Psoas muscle (tissue), 8 donors: Measurements from ENCODE around the gene DUSP7. TPM values are rescaled to one million over a fixed set of nuclear protein-coding genes. Genes with fewer than 3 reads are reported as not detected.

Experiments
- ATAC-seq, 4 donors: fragments of 200-7000 bp; cut with Tn5 transposase; one replicate each; pipeline ENCODE4 v1.9.1; 2020; ENCODE audit warnings: moderate library complexity in 3 of 4, mild to moderate bottlenecking in 2 of 4
- DNase-seq, 2 donors: peaks; one replicate each; pipeline ENCODE4 v3.0.0-alpha.2; 2020
- H3K27ac ChIP-seq: fragments of 200-600 bp; one replicate; pipeline ENCODE4 v1.8.0; 2022
- H3K27me3 ChIP-seq, 3 donors: fragments of 200-600 bp in 1 of 3; one replicate each; pipeline versions ENCODE4 v1.6.1 to v1.8.0; 2013 to 2022; ENCODE audit warnings: low read length in 2 of 3, mild to moderate bottlenecking in 2 of 3, moderate library complexity in 1 of 3; ENCODE audit not compliant: insufficient read depth in 3 of 3
- H3K36me3 ChIP-seq, 2 donors: fragments of 200-600 bp in 1 of 2; one replicate each; pipeline versions ENCODE4 v1.6.1 to v1.8.0; 2013 to 2022; ENCODE audit warnings: low read depth in 1 of 2, mild to moderate bottlenecking in 1 of 2, moderate library complexity in 1 of 2; ENCODE audit not compliant: insufficient read depth in 1 of 2
- H3K4me1 ChIP-seq: fragments of 200-600 bp; one replicate; pipeline ENCODE4 v1.8.0; 2022
- H3K4me3 ChIP-seq: fragments of 200-600 bp; one replicate; pipeline ENCODE4 v1.8.0; 2022; ENCODE audit warnings: mild to moderate bottlenecking
- H3K9me3 ChIP-seq: fragments of 200-600 bp; one replicate; pipeline ENCODE4 v1.8.0; 2022
- CTCF ChIP-seq: fragments of 200-600 bp; IDR thresholded peaks from one replicate; pipeline ENCODE4 v1.8.0; 2022; ENCODE audit warnings: antibody characterized with exemption
- whole genome bisulfite sequencing, 3 donors: extraction: QIAGEN DNeasy Blood & Tissue Kit; methylation state at CpG; one replicate each; pipeline versions ENCODE4 v1.1.6 to v1.1.7; 2013; 5-methylcytosine and 5-hydroxymethylcytosine counted together
- intact Hi-C, 2 donors: fragments of 100-400 bp; cut with DNase I; formaldehyde crosslinking; loops; one replicate each; pipeline versions ENCODE4 v1.11.0 to v1.14.2; 2022
- polyA plus RNA-seq, 3 donors: library from polyadenylated mRNA; stranded (reverse); fragments of 200-250 nt; gene quantifications; one replicate each; pipeline ENCODE4 v1.2.3, GENCODE V29; 2013
- total RNA-seq, 4 donors: library from RNA; stranded (reverse); fragmentation: NEBNext Ultra II Directional in 2 of 4; extraction: Animal tissue kit (Norgen Biotek cat#: 25700) in 2 of 4; gene quantifications; one replicate each; pipeline versions ENCODE4 v1.2.1 to v1.2.4, GENCODE V29; 2021 to 2023
- donor health status: healthy with polysubstance abuse.
- donor health status: DM: no; HTN: no; CAD: no; lungs with moderate emphysema.
- donor health status: Bipolar disorder and iron deficiency.
- donor health status: healthy.
- donor health status: DM: yes; HTN: yes; CAD: no.
- donor health status: DM: no; HTN: no; CAD: no.
- donor health status: DM: no; HTN: no; CAD: no.
- donor health status: DM: yes; HTN: yes; CAD: no.

Gene DUSP7
- total and polyA plus RNA-seq, 7 donors, result 7.4 to 31.9 (median 15.7) TPM

GRCh38 chr3:52073490-52073889 is 17.1 kb upstream of the DUSP7 start:
- WGBS, 3 donors, result 81 to 92% (median 83%) methylated on average over 7 of the region's 7 CpGs
- Histone ChIP-seq H3K4me3 (no peak overlapping the region), H3K36me3 (no peaks in the 10 kb centered on the region), H3K4me1 (peaks cover 22% of the 10 kb centered on the region), H3K27me3 (no peaks in the 10 kb centered on the region), H3K27ac (no peak overlapping the region), H3K9me3 (no peaks in the 10 kb centered on the region)
- DNase-seq, result no peak
- intact Hi-C loops, result loop anchor here in 1 of 2 donors (5.0 kb wide), 2 partner anchors 49 to 64 kb away; no protein-coding TSS in a partner anchor
- no peak for TF ChIP-seq CTCF
- no peak for ATAC-seq

- Histone ChIP-seq H3K4me3 (no peak overlapping the region), H3K4me1 (peaks cover 22% of the 10 kb centered on the region), H3K9me3 (no peaks in the 10 kb centered on the region), H3K27me3 (no peaks in the 10 kb centered on the region), H3K36me3 (no peaks in the 10 kb centered on the region), H3K27ac (no peak overlapping the region)
- DNase-seq (no peak), ATAC-seq (no peak)
- no peak for TF ChIP-seq CTCF
- intact Hi-C loops, result loop anchor here in 1 of 2 donors (5.0 kb wide), 2 partner anchors 50 to 65 kb away; no protein-coding TSS in a partner anchor
- 84 to 95% (median 93%) methylated on average over 8 of the region's 8 CpGs for WGBS, 3 donors
These were observed 16.1 kb upstream of the DUSP7 start for GRCh38 chr3:52072471-52072870.

DNA sequence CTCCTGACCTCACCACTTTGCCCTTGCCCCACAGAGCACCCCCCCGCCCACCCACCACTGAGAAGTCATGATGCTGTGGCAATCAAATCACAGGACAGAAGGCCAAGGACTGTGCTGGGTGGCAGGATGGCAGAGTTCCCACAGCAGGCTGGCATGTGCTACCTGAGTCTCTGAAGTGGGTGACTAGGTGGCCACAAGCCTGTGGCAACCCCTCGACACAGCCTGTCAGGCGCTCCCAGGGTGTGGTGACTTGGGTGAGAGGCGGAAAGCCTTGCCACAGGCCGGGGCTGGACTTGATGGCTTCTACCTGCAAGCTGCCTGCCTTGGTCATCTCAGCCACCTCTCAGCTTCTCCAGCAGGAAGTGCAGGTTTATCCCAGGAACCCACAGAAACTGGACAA is 15.6 kb upstream of the DUSP7 start:
- Histone ChIP-seq H3K36me3 (no peaks in the 10 kb centered on the region), H3K27ac (peak overlapping the region; percentile 91), H3K4me3 (no peak overlapping the region), H3K9me3 (no peaks in the 10 kb centered on the region), H3K4me1 (peaks cover 22% of the 10 kb centered on the region), H3K27me3 (no peaks in the 10 kb centered on the region)
- TF ChIP-seq CTCF, result no peak
- DNase-seq (no peak), ATAC-seq (no peak)
- WGBS, 3 donors, result 90 to 92% (median 92%) methylated on average over 5 of the region's 5 CpGs
- intact Hi-C loops, result loop anchor here in 1 of 2 donors (5.0 kb wide), 2 partner anchors 50 to 65 kb away; no protein-coding TSS in a partner anchor

- peak; percentile 55 to 87 for DNase-seq
- no peaks in the 10 kb centered on the region for H3K9me3 ChIP-seq
- peak overlapping the region; percentile 9 for H3K4me3 ChIP-seq
- TF ChIP-seq CTCF, result peak; percentile 31
- peak; percentile 90 to 97 (median 96) for ATAC-seq
- 38 to 44% (median 40%) methylated on average over 22 of the region's 22 CpGs for WGBS, 3 donors
- H3K27ac ChIP-seq, result peak overlapping the region; percentile 91
- peaks cover 22% of the 10 kb centered on the region for H3K4me1 ChIP-seq
- no peaks in the 10 kb centered on the region for H3K27me3 ChIP-seq
- no peaks in the 10 kb centered on the region for H3K36me3 ChIP-seq
- intact Hi-C loops, result loop anchor here in 1 of 2 donors (5.0 kb wide), 2 partner anchors 51 to 66 kb away; no protein-coding TSS in a partner anchor
These were observed 14.6 kb upstream of the DUSP7 start for GRCh38 chr3:52070724-52071621.
